GM19193 (cell line): ENCODE data around the gene SSR4.

Experiments
- POLR2A ChIP-seq: IDR thresholded peaks from 4 replicates; pipeline ENCODE4 v1.6.1; 2011; ENCODE audit not compliant: insufficient read depth, insufficient read length; ENCODE audit errors: extremely low read depth

The SSR4 gene

GRCh38 chrX:153794018-153794896 is at the start of gene SSR4, which contains the start of gene IDH3G:
TSS of gene SSR4 (plus strand) at chrX:153794668. CDS start at chrX:153794688, 20 bp downstream.
TSS of gene IDH3G (minus strand) at chrX:153794375. CDS start at chrX:153794326, 49 bp downstream.
- TF ChIP-seq POLR2A = peak; percentile 79

GRCh38 chrX:153746359-153746758 is 48.1 kb upstream of the SSR4 start:
- TF ChIP-seq POLR2A = no peak

- TF ChIP-seq POLR2A = no peak
Measured at GRCh38 chrX:153750127-153750774, 44.2 kb upstream of the SSR4 start.

- TF ChIP-seq POLR2A = no peak
Measured at GRCh38 chrX:153755136-153755535, 39.3 kb upstream of the SSR4 start.

GRCh38 chrX:153761863-153762262 is 32.6 kb upstream of the SSR4 start:
- TF ChIP-seq POLR2A = no peak

GRCh38 chrX:153762626-153763173 is 31.8 kb upstream of the SSR4 start:
- no peak for TF ChIP-seq POLR2A

GRCh38 chrX:153763298-153763932 is 31.1 kb upstream of the SSR4 start:
- TF ChIP-seq POLR2A = no peak

- TF ChIP-seq POLR2A = no peak
Measured at GRCh38 chrX:153763989-153764755, 30.3 kb upstream of the SSR4 start, which contains the start of gene PLXNB3. TSS of gene PLXNB3 (plus strand) at chrX:153764249. CDS start at chrX:153765536, 1,287 bp downstream.

- TF ChIP-seq POLR2A = no peak
Measured at GRCh38 chrX:153764786-153765137, 29.7 kb upstream of the SSR4 start.

- TF ChIP-seq POLR2A = no peak
Measured at GRCh38 chrX:153765138-153766079, 29.1 kb upstream of the SSR4 start.

GRCh38 chrX:153766098-153766817 is 28.2 kb upstream of the SSR4 start:
- TF ChIP-seq POLR2A = no peak

GRCh38 chrX:153766871-153767673 is 27.4 kb upstream of the SSR4 start:
- TF ChIP-seq POLR2A = no peak

- TF ChIP-seq POLR2A = no peak
Measured at GRCh38 chrX:153767674-153768055, 26.8 kb upstream of the SSR4 start.
